HG03066 (cell line): ENCODE results near the gene HMGCS1.
"Not testable (repeated sequence)": the region's sequence is repeated elsewhere in the genome, so short reads cannot be mapped to it uniquely, and the experiment has no call there.

Experiments
- ATAC-seq: cut with Tn5 transposase; IDR thresholded peaks from one replicate; pipeline ENCODE4 v1.9.1; 2021; ENCODE audit warnings: low read depth; ENCODE audit not compliant: unreplicated experiment

The HMGCS1 gene

GRCh38 chr5:43279548-43280274 is 33.5 kb downstream of the HMGCS1 start:
- ATAC-seq, result no peak

GRCh38 chr5:43275391-43275790 is 37.8 kb downstream of the HMGCS1 start:
- no peak for ATAC-seq

GRCh38 chr5:43274435-43275114 is 38.6 kb downstream of the HMGCS1 start:
- ATAC-seq, result no peak

- no peak for ATAC-seq
These were observed 39.7 kb downstream of the HMGCS1 start for GRCh38 chr5:43273552-43273951.

- no peak for ATAC-seq
These were observed 42.6 kb downstream of the HMGCS1 start for GRCh38 chr5:43270645-43271044.

- ATAC-seq, result no peak
These were observed 44.9 kb downstream of the HMGCS1 start for GRCh38 chr5:43268188-43268820.

GRCh38 chr5:43262269-43262668 is 50.9 kb downstream of the HMGCS1 start:
- not testable (repeated sequence) for ATAC-seq

- ATAC-seq, result no peak
These were observed 55.1 kb downstream of the HMGCS1 start for GRCh38 chr5:43258116-43258515.

GRCh38 chr5:43256261-43256966 is 56.8 kb downstream of the HMGCS1 start:
- ATAC-seq, result peak; percentile 50

GRCh38 chr5:43255704-43256103 is 57.5 kb downstream of the HMGCS1 start:
- ATAC-seq, result no peak

GRCh38 chr5:43251754-43252153 is 61.5 kb downstream of the HMGCS1 start:
- no peak for ATAC-seq

GRCh38 chr5:43245724-43246385 is 67.4 kb downstream of the HMGCS1 start:
- ATAC-seq, result peak; percentile 74

- ATAC-seq, result peak; percentile 51
These were observed 68.2 kb downstream of the HMGCS1 start for GRCh38 chr5:43244823-43245565.

- ATAC-seq, result no peak
These were observed 69.9 kb downstream of the HMGCS1 start for GRCh38 chr5:43243270-43243669.

- ATAC-seq, result no peak
These were observed 71.0 kb downstream of the HMGCS1 start for GRCh38 chr5:43242196-43242595.
